Choroid plexus epithelial cell (primary cell): ENCODE data around the gene ZDHHC14.

Experiments used
- DNase-seq: peaks from one replicate; pipeline ENCODE4 v3.0.0-alpha.2; 2010; ENCODE audit warnings: low read depth
- H3K4me3 ChIP-seq: 2 replicates; pipeline ENCODE4 v1.5.1; 2011; ENCODE audit warnings: low read depth, mild to moderate bottlenecking, control low read depth, low read length, moderate library complexity
- TF ChIP-seq, protein P1 (sequence below): conservative IDR thresholded peaks from 2 replicates; pipeline ENCODE4 v1.5.1; 2011; ENCODE audit warnings: low read depth, mild to moderate bottlenecking, control low read depth, inconsistent platforms, low read length, moderate library complexity

ZDHHC14 gene

DNA sequence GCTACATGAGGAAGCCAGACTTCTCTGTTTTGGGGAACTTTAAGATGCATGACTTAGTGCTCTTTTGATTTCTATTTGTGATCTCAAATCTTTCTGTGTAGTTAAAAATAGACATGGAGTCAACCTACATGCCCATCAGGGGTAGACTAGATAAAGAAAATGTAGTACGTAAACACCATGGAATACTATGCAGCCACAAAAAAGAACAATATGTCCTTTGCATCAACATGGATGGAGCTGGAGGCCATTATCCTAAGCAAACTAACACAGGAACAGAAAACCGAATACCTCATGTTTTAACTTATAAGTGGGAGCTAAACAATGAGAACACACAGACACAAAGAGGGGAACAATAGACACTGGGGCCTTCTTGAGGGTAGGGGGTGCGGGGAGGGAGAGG is 102.8 kb downstream of the ZDHHC14 start:
- DNase-seq, result no peak
- TF ChIP-seq, protein P1, sequence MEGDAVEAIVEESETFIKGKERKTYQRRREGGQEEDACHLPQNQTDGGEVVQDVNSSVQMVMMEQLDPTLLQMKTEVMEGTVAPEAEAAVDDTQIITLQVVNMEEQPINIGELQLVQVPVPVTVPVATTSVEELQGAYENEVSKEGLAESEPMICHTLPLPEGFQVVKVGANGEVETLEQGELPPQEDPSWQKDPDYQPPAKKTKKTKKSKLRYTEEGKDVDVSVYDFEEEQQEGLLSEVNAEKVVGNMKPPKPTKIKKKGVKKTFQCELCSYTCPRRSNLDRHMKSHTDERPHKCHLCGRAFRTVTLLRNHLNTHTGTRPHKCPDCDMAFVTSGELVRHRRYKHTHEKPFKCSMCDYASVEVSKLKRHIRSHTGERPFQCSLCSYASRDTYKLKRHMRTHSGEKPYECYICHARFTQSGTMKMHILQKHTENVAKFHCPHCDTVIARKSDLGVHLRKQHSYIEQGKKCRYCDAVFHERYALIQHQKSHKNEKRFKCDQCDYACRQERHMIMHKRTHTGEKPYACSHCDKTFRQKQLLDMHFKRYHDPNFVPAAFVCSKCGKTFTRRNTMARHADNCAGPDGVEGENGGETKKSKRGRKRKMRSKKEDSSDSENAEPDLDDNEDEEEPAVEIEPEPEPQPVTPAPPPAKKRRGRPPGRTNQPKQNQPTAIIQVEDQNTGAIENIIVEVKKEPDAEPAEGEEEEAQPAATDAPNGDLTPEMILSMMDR, result no peak
- no peak overlapping the region for H3K4me3 ChIP-seq

DNA sequence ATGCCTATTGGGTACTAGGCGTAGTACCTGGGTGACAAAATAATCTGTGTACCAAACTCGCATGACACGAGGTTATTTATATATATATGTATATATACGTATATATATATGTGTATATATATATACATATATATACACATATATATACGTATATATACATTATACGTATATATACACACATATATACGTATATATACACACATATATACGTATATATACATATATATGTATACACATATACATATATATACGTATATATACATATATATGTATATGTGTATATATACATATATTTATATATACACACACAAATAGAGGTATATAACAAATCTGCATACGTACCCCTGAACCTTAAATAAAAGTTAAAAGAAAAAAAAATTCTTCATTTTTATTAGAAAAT is 103.2 kb downstream of the ZDHHC14 start:
- TF ChIP-seq, protein P1, result no peak
- no peak for DNase-seq
- no peak overlapping the region for H3K4me3 ChIP-seq

DNA sequence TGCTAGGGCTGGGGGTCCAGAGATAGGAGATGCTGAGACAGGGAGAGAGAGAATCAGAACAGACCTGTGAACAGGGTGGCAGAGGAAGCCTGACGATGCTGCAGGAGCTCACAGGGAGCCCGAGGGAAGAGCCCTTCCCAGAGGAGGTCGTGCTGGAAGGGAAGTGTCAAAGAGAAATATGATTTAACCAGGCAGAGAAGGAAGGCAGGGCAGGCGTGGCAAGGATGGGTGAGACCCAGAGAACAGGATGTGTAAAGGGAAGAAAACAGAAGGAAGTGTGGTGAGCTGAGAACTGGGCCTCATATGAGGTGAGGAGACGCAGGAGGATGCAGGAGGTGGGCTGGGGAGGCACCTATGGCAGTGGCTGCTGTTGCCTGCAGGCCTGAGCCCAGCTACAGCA is 105.6 kb downstream of the ZDHHC14 start:
- TF ChIP-seq, protein P1, result no peak
- no peak overlapping the region for H3K4me3 ChIP-seq
- DNase-seq, result no peak

DNA sequence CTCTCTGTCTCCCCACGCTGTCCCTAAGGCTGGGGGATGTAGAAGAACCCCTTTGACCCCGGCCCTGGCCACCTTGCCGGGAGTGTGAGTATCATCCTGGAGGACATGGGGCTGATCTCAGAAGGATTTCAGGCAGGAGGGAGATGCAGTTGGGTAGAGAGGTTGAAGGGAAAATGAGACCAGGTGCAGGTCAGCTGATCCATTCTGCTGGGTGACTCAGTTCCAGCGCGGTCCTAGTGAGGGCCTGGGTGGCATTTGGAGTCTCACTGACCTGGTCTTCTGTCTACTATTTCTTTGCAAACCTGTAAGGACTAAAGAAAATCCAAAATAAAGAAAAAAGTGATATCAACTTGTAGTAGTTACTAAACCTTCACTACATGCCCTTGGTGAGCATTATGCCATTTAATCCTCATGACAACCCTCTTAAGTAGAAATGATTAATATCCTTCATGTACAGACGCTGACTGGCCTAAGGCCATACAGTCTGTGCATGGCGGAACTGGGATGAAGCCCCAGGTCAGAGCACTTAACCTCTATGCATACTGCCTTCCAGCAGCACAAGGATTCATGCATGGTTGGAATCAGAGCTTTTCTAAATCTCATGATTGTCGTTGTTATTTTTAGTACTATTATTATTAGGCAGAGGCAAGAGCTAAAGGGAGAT is 106.3 kb downstream of the ZDHHC14 start:
- H3K4me3 ChIP-seq, result no peak overlapping the region
- TF ChIP-seq, protein P1, result no peak
- DNase-seq, result no peak

DNA sequence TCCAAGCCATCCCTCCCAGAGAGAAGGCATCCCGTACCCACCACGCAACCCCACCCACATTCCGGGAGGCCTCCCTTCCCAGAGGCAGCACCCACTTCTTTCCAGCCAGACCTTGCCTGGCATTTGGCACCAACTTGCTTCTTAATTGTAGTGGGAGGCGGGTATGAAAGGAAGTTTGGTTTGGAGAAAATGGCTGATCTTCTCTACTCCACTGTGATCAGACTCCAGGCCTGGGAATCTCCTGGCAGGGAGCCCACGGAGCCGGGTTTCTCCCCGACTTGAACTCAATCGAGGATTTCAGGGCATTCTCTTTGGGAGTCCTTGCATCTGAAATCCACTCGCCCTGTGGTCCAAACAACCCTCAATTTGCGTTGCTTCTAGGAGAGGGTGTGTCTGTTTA is 107.1 kb downstream of the ZDHHC14 start:
- no peak overlapping the region for H3K4me3 ChIP-seq
- TF ChIP-seq, protein P1, result no peak
- DNase-seq, result no peak

DNA sequence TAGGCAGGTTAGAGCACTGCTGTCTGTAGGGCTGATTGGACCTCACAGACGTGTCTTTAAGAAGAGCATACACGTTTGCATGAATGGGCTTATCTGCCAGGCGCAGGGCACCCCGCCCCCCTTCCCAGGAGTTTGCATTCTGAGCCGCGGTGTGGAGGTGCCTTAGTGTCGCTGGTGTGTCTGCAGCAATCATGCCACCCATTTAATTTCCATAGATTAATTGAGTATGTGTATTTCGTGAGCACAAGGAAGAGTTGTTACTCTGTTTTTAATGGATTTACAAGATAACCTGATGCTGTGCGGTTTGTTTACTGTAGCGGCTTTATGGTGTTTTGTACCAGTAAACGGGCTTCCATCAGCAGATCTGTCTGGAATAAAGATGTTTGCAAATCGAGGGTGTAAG is 107.7 kb downstream of the ZDHHC14 start:
- no peak for DNase-seq
- H3K4me3 ChIP-seq, result no peak overlapping the region
- TF ChIP-seq, protein P1, result no peak

DNA sequence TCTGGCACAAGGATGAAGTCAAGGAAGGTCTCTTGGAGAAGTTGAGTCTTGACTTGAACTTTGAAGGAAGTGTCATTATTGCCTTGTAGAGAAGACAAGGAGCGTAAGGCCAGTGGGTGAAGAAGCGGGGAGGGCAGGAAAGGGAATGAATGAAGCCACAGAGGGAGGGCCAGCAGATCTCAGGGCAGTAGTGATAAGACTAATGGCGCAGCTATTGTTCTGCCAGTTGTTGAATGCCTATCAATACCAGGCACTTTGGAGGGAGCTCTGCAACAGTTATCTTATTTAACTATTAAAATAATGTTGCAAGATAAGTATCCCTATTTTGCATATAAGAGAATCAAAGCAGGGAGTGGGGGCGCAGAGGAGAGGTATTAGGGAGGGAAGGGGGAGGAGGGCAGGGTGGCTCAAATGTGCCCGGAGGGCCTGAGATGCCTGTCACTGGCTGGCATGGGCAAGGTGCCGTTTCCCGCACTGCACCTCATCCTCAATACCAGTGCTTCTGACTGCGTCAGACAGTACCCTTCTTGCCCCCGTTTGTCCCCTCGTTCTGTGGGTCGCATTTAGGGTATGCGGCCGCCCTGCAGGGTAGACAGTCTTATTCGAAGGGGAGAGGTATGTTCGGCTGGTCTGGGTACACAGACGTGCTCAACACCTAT is 109.8 kb downstream of the ZDHHC14 start:
- no peak overlapping the region for H3K4me3 ChIP-seq
- TF ChIP-seq, protein P1, result no peak
- DNase-seq, result no peak
